NCI-H2107 treated with DMSO at 0.1 percent for 48 hours (cell line): ENCODE data around the gene RALGDS.

Experiments used
- DNase-seq: peaks from one replicate; lab custom pipeline; 2025; ENCODE audit not compliant: unreplicated experiment; lab: John Stamatoyannopoulos, UW

Gene RALGDS

GRCh38 chr9:133057006-133057405 lies 64.0 kb downstream of the RALGDS start:
- no peak for DNase-seq

GRCh38 chr9:133056533-133056932 lies 64.5 kb downstream of the RALGDS start:
- DNase-seq, result no peak

GRCh38 chr9:133055788-133056420 lies 65.1 kb downstream of the RALGDS start:
- no peak for DNase-seq

- DNase-seq, result peak; percentile 80
Measured at GRCh38 chr9:133054966-133055365, 66.1 kb downstream of the RALGDS start.

- DNase-seq, result no peak
Measured at GRCh38 chr9:133054194-133054890, 66.7 kb downstream of the RALGDS start.

GRCh38 chr9:133051966-133052539 lies 69.0 kb downstream of the RALGDS start:
- no peak for DNase-seq

- no peak for DNase-seq
Measured at GRCh38 chr9:133051281-133051900, 69.6 kb downstream of the RALGDS start.

GRCh38 chr9:133050781-133051180 lies 70.3 kb downstream of the RALGDS start:
- DNase-seq, result no peak

- DNase-seq, result peak; percentile 79
Measured at GRCh38 chr9:133050142-133050541, 70.9 kb downstream of the RALGDS start.

- no peak for DNase-seq
Measured at GRCh38 chr9:133049043-133049442, 72.0 kb downstream of the RALGDS start.

- peak; percentile 85 for DNase-seq
Measured at GRCh38 chr9:133048595-133048994, 72.4 kb downstream of the RALGDS start.
